Hematopoietic multipotent progenitor cell (in vitro differentiated cells): ENCODE results near the gene PMM2. TPM values are rescaled to one million over a fixed set of nuclear protein-coding genes. Genes with fewer than 3 reads are reported as not detected.
"Not testable (repeated sequence)": the region's sequence is repeated elsewhere in the genome, so short reads cannot be mapped to it uniquely, and the experiment has no call there.

Source experiments
- DNase-seq, 3 donors: peaks; one replicate each; pipeline ENCODE4 v3.0.0-alpha.2; 2011 to 2015; ENCODE audit warnings: low read depth in 2 of 3, low spot score in 2 of 3
- total RNA-seq: library from RNA; depleted of rRNA; stranded (reverse); fragments of >200 nt; gene quantifications from one replicate; pipeline ENCODE4 v1.2.3, GENCODE V29; 2012

PMM2 gene
- total RNA-seq, 1 donor: 8.9 TPM

GRCh38 chr16:8816967-8817655 lies 19.5 kb downstream of the PMM2 start:
- no peak for DNase-seq

- DNase-seq: no peak
Measured at GRCh38 chr16:8818504-8819270, 21.0 kb downstream of the PMM2 start.

GRCh38 chr16:8819411-8820034 lies 21.9 kb downstream of the PMM2 start:
- no peak for DNase-seq

GRCh38 chr16:8822403-8822802 lies 24.8 kb downstream of the PMM2 start:
- DNase-seq: no peak

- no peak for DNase-seq
Measured at GRCh38 chr16:8826278-8826879, 28.7 kb downstream of the PMM2 start.

GRCh38 chr16:8828541-8829165 lies 31.0 kb downstream of the PMM2 start:
- no peak for DNase-seq

GRCh38 chr16:8831450-8831849 lies 33.8 kb downstream of the PMM2 start:
- no peak for DNase-seq

GRCh38 chr16:8831871-8832716 lies 34.5 kb downstream of the PMM2 start:
- DNase-seq: no peak

- DNase-seq: no peak
Measured at GRCh38 chr16:8832717-8833105, 35.1 kb downstream of the PMM2 start.

GRCh38 chr16:8836797-8837196 lies 39.2 kb downstream of the PMM2 start:
- not testable (repeated sequence) for DNase-seq

- DNase-seq: not testable (repeated sequence)
Measured at GRCh38 chr16:8837594-8837993, 40.0 kb downstream of the PMM2 start.

GRCh38 chr16:8842016-8842415 lies 44.4 kb downstream of the PMM2 start:
- not testable (repeated sequence) for DNase-seq

- not testable (repeated sequence) for DNase-seq
Measured at GRCh38 chr16:8843296-8843695, 45.7 kb downstream of the PMM2 start.

GRCh38 chr16:8845699-8846298 lies 48.2 kb downstream of the PMM2 start:
- DNase-seq: no peak

- no peak for DNase-seq
Measured at GRCh38 chr16:8846401-8846932, 48.8 kb downstream of the PMM2 start.

- no peak for DNase-seq
Measured at GRCh38 chr16:8847145-8847544, 49.5 kb downstream of the PMM2 start.

- no peak for DNase-seq
Measured at GRCh38 chr16:8847623-8848022, 50.0 kb downstream of the PMM2 start.

- DNase-seq: no peak
Measured at GRCh38 chr16:8848231-8848938, 50.7 kb downstream of the PMM2 start.

GRCh38 chr16:8848939-8849391 lies 51.3 kb downstream of the PMM2 start:
- DNase-seq: no peak
